ENCODE results near the gene KLF15. TPM values are rescaled to one million over a fixed set of nuclear protein-coding genes. Genes with fewer than 3 reads are reported as not detected.
A peak's percentile ranks its signal among the peaks of the same experiment; 100 is the strongest.

KLF15 gene
- total RNA-seq, 1 donor from 2014 or later: not detected

- no peak overlapping the region for H3K4me3 ChIP-seq (ENCODE audit: low read depth, low read length)
- DNase-seq (ENCODE audit: low read depth): no peak
- TF ChIP-seq CTCF (conservative IDR thresholded peaks at IDR 0.05; ENCODE audit: low read depth, low read length): no peak
Measured at GRCh38 chr3:126305427-126305826, 51.8 kb downstream of the KLF15 start.

- H3K4me3 ChIP-seq (ENCODE audit: low read depth, low read length): no peak overlapping the region
- no peak for DNase-seq (ENCODE audit: low read depth)
- no peak for TF ChIP-seq CTCF (conservative IDR thresholded peaks at IDR 0.05; ENCODE audit: low read depth, low read length)
Measured at GRCh38 chr3:126304704-126305103, 52.5 kb downstream of the KLF15 start.

GRCh38 chr3:126304291-126304690, 52.9 kb downstream of the KLF15 start:
- no peak for DNase-seq (ENCODE audit: low read depth)
- no peak overlapping the region for H3K4me3 ChIP-seq (ENCODE audit: low read depth, low read length)
- TF ChIP-seq CTCF (conservative IDR thresholded peaks at IDR 0.05; ENCODE audit: low read depth, low read length): no peak

- H3K4me3 ChIP-seq (ENCODE audit: low read depth, low read length): no peak overlapping the region
- DNase-seq (ENCODE audit: low read depth): no peak
- no peak for TF ChIP-seq CTCF (conservative IDR thresholded peaks at IDR 0.05; ENCODE audit: low read depth, low read length)
Measured at GRCh38 chr3:126303272-126303671, 53.9 kb downstream of the KLF15 start.

- no peak overlapping the region for H3K4me3 ChIP-seq (ENCODE audit: low read depth, low read length)
- peak; percentile 62 for DNase-seq (ENCODE audit: low read depth)
- TF ChIP-seq CTCF (conservative IDR thresholded peaks at IDR 0.05; ENCODE audit: low read depth, low read length): no peak
Measured at GRCh38 chr3:126300761-126301481, 56.3 kb downstream of the KLF15 start.

- no peak for TF ChIP-seq CTCF (conservative IDR thresholded peaks at IDR 0.05; ENCODE audit: low read depth, low read length)
- H3K4me3 ChIP-seq (ENCODE audit: low read depth, low read length): no peak overlapping the region
- DNase-seq (ENCODE audit: low read depth): no peak
Measured at GRCh38 chr3:126300001-126300760, 57.0 kb downstream of the KLF15 start.

Data from epithelial cell of proximal tubule (primary cell).